ENCODE measurements around the gene ABLIM2. TPM values are rescaled to one million over a fixed set of nuclear protein-coding genes. Genes with fewer than 3 reads are reported as not detected.

ABLIM2 gene
- polyA plus RNA-seq, 3 donors: 3.2 to 12.3 (median 4.6) TPM

DNA sequence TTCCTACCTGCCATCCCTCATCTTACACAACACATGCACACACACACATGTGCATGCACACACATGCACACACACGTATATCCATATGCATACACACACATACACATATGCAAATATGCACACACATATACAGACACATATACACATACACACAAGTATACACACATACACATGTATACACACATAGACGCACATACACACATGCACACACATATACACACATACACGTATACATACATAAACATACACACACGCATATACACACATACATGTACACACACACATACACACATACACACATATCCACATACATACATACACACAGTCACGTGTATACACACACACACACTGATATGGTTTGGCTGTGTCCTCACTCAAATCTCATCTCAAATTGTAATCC lies 182.0 kb downstream of the ABLIM2 start:
- no peak overlapping the region for H3K27ac ChIP-seq (ENCODE audit: low read depth, low read length)
- 93 to 99% (median 96%) methylated on average over 5 of the region's 5 CpGs for WGBS, 3 donors

DNA sequence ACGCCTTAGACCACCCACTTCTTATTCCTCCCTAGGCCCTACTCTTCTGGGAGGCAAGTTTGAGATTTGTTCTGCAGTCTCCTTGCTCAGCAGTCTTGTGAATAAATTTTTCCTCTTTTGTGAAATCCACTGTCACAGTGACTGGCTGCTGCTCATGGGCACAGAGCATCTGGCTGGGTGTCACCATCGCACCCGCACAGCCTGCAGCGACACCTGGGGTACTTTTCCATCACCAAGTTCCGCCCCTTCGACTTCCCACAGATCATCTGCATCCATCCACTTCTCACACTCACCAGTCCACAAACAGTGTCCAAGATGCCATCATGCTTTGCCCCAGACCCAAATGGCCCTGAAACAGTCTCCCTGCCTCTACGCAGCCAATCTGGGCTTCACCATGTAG lies 182.6 kb downstream of the ABLIM2 start:
- H3K27ac ChIP-seq (ENCODE audit: low read depth, low read length): no peak overlapping the region
- WGBS, 3 donors: 96 to 97% (median 96%) methylated on average over 7 of the region's 7 CpGs

DNA sequence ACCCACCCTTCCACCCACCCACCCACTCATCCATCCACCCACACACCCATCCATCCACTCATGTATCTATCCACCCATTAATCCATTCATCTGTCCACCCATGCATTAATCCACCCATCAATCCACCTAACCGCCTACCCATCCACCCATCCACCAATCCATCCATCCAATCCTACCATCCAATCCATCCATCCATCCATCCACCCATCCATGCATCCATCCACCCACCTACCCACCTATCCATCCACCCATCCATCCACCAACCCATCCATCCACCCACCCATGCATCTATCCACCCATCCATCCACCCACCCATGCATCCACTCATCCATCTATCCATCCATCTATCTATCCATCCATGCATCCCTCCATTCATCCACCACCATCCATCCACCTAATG lies 184.2 kb downstream of the ABLIM2 start:
- no peak overlapping the region for H3K27ac ChIP-seq (ENCODE audit: low read depth, low read length)
- WGBS, 3 donors: 97 to 100% (median 100%) methylated on average over 1 of the region's 1 CpG

DNA sequence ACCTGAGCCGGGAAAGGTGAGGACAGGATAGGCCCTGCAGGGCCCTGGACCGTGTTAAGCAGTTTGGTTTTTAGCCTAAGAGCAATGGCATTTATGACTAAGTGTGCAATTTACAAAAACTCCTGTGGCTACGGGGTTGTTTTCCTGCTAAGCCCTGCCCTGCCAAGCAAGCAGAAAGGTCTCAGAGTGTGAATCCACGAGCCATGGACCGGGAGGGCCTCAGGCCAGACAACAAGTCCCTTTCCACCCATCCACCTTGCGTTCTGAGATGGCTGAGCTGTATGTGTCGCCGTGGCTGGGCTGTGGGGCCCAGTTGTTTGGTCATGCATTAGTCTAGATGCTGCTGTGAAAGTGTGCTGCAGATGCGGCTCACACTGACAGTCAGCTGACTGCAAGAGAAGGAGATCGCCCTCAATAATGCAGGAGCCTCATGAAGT lies 185.1 kb downstream of the ABLIM2 start:
- no peak overlapping the region for H3K27ac ChIP-seq (ENCODE audit: low read depth, low read length)
- WGBS, 3 donors: 84 to 91% (median 85%) methylated on average over 10 of the region's 10 CpGs

DNA sequence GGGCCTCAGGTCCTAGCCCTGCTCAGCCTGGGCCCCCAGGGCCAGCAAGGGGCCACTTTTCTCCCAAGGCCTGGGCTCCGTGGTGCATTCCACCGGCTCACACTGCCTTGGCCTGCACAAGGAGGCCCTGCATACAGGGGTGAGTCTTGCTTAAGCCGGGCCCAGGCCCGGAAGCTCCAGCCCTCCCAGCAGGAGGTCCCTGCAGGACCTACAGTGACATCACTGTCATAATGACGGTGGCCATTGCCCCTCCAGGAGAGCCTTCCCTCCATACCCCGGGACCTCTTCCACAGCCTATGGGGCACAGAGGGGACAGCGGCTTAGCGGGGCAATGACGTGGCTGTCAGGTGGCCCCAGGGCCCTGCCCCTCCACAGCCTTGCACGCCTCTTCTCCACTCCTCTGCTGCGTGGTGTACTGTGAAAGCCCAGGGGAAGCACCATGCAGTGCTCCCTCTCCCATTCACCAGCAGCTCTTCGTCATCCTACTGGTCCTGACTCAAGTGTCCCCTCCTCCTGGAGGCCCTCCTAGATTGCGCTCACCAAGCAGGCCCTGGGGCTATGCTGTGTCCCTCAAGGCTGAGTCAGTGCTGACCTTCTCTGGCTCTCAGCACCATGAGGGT lies 186.6 kb downstream of the ABLIM2 start:
- WGBS, 3 donors: 84 to 90% (median 88%) methylated on average over 13 of the region's 13 CpGs
- H3K27ac ChIP-seq (ENCODE audit: low read depth, low read length): no peak overlapping the region

DNA sequence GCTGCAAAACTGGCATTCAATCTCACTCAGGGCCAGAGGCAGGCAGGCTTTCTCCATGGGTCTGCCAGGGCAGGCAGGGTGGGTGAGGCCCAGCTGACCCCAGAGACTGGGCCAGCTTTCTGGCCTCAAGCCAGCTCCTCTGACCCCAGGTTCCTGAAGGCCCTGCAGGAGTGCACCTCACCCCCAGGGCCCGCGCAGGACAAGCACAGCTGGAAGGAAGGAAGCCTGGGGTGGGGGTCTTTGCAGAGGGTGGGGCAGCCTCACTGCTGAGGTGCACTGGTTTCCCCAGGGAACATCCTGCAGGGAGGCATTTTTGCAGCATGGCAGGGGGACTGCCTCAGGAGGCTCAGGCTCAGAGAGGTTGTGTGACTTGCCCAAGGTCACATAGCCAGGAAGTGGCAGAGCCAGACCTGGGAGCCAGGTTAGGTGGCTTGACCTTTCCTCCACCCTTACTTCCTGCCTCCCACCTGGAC lies 187.4 kb downstream of the ABLIM2 start:
- 57 to 92% (median 58%) methylated on average over 2 of the region's 2 CpGs for WGBS, 3 donors

DNA sequence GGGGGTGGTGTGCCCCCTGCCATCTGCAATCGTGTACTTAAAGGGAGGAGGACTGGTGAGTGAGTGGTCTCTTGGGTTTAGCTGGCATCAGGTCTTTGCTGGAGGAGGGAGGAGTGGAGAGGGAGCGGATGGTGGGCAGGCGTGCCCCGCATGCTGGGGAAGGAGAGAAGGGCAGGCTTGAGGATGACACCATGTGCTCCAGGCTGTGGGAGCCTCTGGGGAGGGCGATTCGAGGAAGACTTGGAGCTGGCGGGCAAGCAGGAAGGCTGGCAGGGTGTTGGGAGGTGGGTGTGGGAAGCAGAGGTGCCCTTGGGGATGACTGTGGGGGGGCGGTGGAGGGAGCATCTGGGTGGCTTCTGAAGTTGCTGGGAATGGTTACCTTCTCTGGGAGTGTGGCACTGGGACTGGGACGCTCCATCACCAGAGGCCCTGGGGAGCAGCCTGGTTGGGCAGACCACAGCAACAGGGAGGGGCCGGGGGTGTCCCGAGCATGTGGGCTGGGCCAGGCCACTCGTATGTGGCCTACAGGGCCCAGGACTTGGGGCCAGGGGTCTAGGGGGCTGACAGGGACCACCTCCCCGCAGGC lies 188.2 kb downstream of the ABLIM2 start:
- 57 to 87% (median 60%) methylated on average over 10 to 13 of the region's 13 CpGs for WGBS, 3 donors
- H3K27ac ChIP-seq (ENCODE audit: low read depth, low read length): no peak overlapping the region

More for the DNA sequence above, 187.4 kb downstream of the ABLIM2 start:
- no peak overlapping the region for H3K27ac ChIP-seq (ENCODE audit: low read depth, low read length)

DNA sequence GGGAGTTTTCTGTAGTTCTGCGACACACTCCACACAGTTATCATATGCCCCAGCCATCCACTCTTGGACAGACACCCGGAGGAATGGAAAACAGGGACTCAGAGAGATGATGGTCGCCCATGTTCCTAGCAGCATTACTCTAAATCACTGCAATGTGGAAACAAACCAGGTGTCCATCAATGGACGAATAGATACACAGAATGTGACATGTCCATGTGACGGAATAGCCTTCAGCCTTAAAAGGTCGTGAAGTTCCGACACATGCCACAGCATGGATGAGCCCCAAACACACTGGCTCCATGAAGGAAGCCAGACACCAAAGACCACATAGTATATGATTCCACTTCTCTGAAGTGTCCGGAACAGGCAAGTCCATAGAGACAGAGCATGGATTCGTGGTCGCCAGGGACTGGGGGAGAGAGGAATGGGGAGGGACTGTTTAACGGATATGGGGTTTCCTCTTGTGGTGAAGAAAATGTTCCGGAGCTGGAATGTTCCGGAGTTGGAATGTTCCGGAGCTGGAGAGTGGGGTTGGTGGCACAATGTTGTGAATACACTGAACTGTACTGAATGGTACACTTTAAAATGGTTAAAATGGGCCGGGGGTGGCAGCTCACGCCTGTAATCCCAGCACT lies 190.2 kb downstream of the ABLIM2 start:
- WGBS, 3 donors: 53 to 77% (median 57%) methylated on average over 16 of the region's 16 CpGs
- no peak overlapping the region for H3K27ac ChIP-seq (ENCODE audit: low read depth, low read length)

DNA sequence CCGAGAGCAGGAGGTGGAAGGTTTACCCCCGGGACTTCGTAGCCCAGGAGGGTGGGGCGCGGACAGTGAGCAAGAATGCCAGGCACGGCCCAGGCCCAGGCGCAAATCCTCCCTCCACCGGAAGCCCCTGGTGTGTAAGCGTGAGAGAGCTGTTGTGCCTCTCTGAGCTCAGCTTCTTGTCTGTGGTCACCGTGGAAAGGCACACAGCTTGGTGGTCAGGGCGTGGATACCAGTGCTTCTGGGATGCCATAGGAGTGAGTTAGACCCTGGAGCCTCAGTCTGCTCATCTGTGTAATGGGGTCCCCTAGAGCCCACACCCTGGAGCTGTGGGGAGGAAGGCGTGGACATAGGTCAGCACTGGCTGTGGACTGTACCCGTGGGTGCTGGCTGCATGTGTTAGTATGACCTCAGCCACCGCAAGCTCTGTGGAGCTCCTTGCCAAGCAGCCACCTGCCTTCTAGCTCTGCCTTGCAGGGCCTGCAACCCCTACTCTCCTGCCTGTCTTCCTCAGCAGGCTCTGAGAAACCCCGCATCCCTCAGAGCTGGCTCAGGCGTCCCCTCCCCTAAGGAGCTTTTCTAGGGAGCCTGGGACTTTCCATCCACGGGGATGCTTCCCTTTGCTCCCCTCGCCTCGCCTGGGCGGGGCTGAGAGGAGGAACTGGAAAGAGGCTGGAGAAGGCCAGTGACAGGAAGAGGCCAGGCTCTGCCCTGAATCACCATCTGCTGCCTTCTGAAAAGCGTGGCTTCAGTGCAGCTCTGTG lies 190.9 kb downstream of the ABLIM2 start:
- H3K27ac ChIP-seq (ENCODE audit: low read depth, low read length): no peak overlapping the region
- WGBS, 3 donors: 66 to 81% (median 67%) methylated on average over 21 of the region's 21 CpGs

DNA sequence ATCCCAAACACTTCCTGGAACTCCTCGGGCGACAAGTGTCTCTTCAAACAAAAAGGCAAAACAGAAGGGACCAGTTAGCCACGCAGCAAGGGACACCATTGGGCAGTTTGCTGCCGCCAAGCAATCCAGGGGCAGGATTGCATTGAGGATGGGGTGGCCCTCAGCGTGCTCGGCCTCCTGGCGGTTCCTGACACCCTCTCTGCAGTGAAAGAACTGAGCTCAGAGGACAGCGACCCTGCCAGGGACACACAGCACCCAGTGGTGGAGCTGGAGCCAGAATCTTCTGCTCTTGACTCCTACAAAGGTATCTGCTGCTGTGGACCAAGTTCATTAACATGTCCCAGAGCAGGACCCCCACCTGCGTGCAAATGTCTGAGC lies 191.6 kb downstream of the ABLIM2 start:
- 75 to 88% (median 85%) methylated on average over 9 of the region's 9 CpGs for WGBS, 3 donors
- no peak overlapping the region for H3K27ac ChIP-seq (ENCODE audit: low read depth, low read length)

DNA sequence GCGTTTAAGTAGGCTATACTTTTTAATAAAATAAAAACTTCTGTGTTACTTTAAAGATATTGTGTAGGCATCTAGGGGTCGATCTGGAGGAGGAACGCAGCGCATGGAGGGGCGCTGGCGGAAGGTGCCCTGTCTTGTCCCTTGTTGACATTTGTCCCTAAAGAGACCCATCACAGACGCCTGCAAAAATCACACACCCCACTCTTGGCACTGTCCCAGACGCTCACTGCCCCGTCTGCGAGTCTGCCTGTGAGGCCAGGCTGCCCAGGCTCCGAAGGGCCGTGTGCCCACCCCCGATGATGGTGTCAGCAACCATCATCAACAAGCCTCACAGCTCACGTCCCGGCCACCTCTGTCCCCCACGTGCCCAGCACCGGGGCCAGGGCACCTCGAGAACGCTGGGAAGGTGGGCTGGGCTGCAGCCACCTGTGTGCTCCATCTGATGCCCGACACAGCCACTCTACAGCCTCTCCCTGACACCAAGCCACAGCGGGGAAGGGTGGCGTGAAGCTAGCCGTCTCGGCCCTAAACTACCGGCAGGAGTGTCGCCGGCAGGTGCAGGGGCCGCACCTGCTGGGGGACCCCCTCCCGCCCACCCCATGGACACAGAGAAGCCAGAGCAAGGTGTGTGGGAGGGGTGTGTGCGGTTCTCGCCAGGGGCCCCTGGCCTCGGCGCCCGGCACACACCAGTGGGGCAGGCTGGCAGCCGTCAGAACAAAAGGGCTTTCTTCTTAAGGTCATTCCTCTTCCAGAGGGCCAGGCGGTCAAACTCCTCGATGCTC lies 192.1 kb downstream of the ABLIM2 start:
- no peak overlapping the region for H3K27ac ChIP-seq (ENCODE audit: low read depth, low read length)
- 78 to 91% (median 85%) methylated on average over 31 to 37 of the region's 37 CpGs for WGBS, 3 donors

DNA sequence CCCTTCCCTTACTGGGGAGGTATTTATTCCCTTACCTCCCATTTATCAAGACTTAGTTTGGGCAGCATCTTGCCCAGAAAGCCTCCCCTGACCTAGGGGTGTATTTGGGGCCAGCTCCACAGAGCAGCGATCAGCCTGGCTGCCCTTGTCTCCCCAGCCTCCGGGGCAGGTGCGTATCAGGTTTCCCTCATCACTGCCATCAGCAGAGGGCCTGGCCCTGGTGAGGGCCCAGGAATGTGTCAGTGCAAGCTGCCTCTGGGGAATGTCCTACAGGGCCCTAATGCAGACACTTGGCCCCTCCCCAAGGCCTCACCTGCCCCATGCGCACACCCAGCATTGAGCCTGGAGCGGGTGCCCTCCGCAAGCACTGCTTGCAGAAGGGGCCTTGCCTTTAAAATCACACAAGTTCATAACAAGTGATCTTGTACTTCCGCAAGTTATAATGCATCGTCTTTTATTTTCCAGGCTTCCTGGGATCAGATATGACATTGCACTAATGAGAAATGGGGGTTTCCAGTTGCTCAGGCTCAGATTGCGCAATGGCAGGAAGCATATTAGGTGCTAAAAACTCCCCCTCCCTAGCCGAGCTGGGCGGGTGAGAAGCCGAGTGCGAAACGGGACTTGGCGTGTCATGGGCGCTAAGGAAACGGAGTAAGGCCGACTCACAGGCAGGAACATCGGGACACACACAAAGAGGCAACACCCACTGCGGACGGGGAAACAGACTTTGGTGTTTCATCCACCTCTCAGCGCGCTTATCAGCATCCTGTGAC lies 193.5 kb downstream of the ABLIM2 start:
- H3K27ac ChIP-seq (ENCODE audit: low read depth, low read length): no peak overlapping the region
- WGBS, 3 donors: 47 to 70% (median 48%) methylated on average over 23 of the region's 23 CpGs

DNA sequence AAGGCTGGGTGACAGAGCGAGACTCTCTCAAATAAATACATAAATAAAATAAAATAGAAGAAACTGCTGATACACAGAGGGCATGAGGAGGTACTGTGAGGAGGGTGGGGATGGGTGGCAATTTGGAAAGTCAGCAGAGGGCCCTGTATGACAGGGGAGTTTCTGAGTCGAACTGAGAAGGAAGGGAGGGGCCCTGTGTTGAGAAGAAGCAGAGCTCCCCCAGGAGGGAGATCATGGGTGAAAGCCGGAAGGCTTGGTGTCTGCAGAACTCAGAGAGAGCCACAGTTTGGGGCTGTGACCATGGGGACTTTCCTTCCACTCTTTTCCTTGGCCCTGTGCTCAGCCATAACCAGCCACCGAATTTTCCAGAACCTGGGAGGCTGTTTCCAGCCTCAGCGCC lies 194.2 kb downstream of the ABLIM2 start:
- WGBS, 3 donors: 82 to 88% (median 85%) methylated on average over 5 of the region's 5 CpGs
- H3K27ac ChIP-seq (ENCODE audit: low read depth, low read length): no peak overlapping the region

DNA sequence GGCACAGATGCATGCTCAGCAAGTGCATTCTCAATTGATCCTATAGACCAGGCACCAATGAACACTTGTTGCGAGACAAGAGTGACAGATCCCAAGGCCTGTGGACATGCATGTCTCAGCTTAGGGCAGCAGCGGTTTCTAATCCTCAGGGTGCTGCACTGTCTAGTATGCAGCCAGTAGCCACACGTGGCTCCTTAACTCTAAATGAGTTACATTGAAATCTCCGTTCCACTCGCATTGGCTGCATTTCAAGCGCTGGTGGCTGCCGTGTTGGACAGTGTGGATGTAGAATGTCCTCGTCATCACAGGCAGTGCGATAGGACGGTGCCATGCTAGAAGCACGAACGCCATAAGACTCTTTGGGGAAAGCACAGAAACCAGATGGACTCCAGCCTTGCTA lies 194.9 kb downstream of the ABLIM2 start:
- H3K27ac ChIP-seq (ENCODE audit: low read depth, low read length): no peak overlapping the region
- WGBS, 3 donors: 96% methylated on average over 12 of the region's 12 CpGs

DNA sequence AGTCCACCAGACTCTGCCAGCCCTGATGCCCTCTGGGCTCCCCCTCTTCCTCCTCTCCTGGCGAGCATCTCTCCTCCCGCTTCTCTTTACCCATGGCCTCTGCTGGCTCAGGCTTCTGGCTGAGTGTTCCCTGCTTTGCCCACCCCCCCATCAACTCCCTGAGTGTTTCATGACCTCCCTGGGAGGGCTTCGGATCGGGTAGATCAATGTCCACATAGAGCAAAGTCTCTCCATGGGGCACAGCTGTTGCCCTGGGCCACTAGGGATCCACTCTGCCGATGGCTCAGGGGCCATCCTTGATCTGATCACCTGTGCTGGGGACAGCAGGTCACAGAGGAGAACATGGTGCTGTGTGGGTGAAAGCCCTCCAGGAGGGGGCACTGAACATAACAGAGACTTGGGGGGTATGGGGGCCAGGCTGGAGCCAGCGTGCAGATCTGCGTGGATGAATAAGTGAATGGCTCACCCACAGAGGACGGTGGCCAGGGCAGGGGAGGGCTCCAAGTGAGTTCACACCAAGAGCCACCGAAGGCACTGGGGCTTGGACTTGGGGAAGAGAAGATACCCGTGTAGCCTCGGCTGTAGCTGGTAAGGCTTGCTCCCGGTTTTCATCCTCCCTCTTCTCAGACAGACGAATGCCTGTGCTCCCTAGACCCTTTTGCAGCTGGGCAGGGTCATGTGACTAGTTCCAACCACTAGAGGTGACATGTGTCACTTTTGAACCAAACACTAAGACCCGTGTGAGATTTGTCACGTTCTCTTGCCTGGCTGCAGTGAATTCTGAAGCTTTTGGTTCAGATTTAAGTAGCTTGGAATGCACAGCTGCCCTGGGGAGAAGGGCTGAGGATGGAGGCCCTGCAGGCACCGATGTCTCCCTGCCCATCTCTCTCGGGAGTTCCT lies 195.8 kb downstream of the ABLIM2 start:
- 80 to 86% (median 84%) methylated on average over 17 of the region's 17 CpGs for WGBS, 3 donors

DNA sequence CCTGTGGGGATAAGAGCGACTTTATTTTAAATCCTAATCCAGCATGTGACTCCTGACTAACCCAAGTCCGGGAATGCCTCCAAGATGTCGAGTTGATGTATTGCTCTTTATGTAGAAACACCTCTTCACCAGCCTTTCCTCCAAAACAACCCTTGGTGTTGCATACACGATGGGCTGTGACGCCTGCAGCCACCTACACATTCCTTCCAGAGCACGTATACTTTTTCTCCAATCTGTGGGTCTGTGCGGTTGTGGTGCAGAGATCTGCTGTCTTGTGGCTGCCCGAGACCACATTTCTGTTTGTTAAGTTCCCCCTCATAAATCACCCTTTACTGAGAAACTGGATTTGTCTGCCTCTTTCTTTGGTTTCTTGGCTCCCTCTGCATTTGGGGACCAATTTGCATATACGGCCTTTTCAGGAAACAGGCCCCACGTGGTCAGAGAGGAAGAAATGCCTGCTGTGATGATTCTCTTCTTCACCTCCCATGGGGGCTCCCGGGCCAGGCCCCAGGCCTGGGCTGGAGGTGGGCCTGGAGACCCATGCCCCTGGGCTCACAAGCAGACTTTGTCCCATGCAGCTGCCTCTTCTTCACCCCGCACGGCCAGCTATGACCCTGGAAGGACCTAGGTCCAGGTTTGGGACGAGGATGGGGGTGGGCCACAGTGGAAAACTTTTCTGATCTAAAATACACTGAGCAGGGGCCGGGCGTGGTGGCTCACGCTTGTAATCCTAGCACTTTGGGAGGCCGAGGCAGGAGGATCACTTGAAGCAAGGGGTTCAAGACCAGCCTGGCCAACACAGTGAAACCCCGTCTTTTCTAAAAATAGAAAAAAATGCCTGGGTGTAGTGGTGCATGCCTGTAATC lies 197.6 kb downstream of the ABLIM2 start:
- H3K27ac ChIP-seq (ENCODE audit: low read depth, low read length): no peak overlapping the region
- 39 to 57% (median 41%) methylated on average over 19 of the region's 19 CpGs for WGBS, 3 donors

More for the DNA sequence above, 195.8 kb downstream of the ABLIM2 start:
- no peak overlapping the region for H3K27ac ChIP-seq (ENCODE audit: low read depth, low read length)

Data from adipose tissue (tissue), 3 donors.